Measurements from ENCODE around the gene GTF2A1L. TPM values are rescaled to one million over a fixed set of nuclear protein-coding genes. Genes with fewer than 3 reads are reported as not detected.
"Not testable (repeated sequence)": the region's sequence is repeated elsewhere in the genome, so short reads cannot be mapped to it uniquely, and the experiment has no call there.

GTF2A1L gene
- total RNA-seq, 1 donor from 2014 or later = 0.80 TPM

GRCh38 chr2:48607307-48608014 is 10.2 kb upstream of the GTF2A1L start:
- DNase-seq (ENCODE audit: low read depth) = peak; percentile 22

GRCh38 chr2:48613211-48613610 is 4.4 kb upstream of the GTF2A1L start:
- no peak for DNase-seq (ENCODE audit: low read depth)

GRCh38 chr2:48614581-48614980 is 3.1 kb upstream of the GTF2A1L start:
- not testable (repeated sequence) for DNase-seq (ENCODE audit: low read depth)

- DNase-seq (ENCODE audit: low read depth) = no peak
Observed at GRCh38 chr2:48619526-48619925, 1.9 kb downstream of the GTF2A1L start.

GRCh38 chr2:48620604-48621003 is 2.9 kb downstream of the GTF2A1L start:
- no peak for DNase-seq (ENCODE audit: low read depth)

- not testable (repeated sequence) for DNase-seq (ENCODE audit: low read depth)
Observed at GRCh38 chr2:48622691-48623090, 5.0 kb downstream of the GTF2A1L start.

- no peak for DNase-seq (ENCODE audit: low read depth)
Observed at GRCh38 chr2:48624696-48625095, 7.0 kb downstream of the GTF2A1L start.

- DNase-seq (ENCODE audit: low read depth) = no peak
Observed at GRCh38 chr2:48626047-48626446, 8.4 kb downstream of the GTF2A1L start.

GRCh38 chr2:48633143-48633542 is 15.5 kb downstream of the GTF2A1L start:
- no peak for DNase-seq (ENCODE audit: low read depth)

GRCh38 chr2:48635786-48636185 is 18.1 kb downstream of the GTF2A1L start:
- no peak for DNase-seq (ENCODE audit: low read depth)

- no peak for DNase-seq (ENCODE audit: low read depth)
Observed at GRCh38 chr2:48638261-48638660, 20.6 kb downstream of the GTF2A1L start.

- DNase-seq (ENCODE audit: low read depth) = no peak
Observed at GRCh38 chr2:48651158-48651790, 33.6 kb downstream of the GTF2A1L start.

- DNase-seq (ENCODE audit: low read depth) = no peak
Observed at GRCh38 chr2:48668992-48669391, 51.3 kb downstream of the GTF2A1L start.

GRCh38 chr2:48673581-48673980 is 55.9 kb downstream of the GTF2A1L start:
- no peak for DNase-seq (ENCODE audit: low read depth)

GRCh38 chr2:48674933-48675332 is 57.3 kb downstream of the GTF2A1L start:
- no peak for DNase-seq (ENCODE audit: low read depth)

- no peak for DNase-seq (ENCODE audit: low read depth)
Observed at GRCh38 chr2:48677450-48677849, 59.8 kb downstream of the GTF2A1L start.

GRCh38 chr2:48685126-48685525 is 67.5 kb downstream of the GTF2A1L start:
- DNase-seq (ENCODE audit: low read depth) = no peak

- DNase-seq (ENCODE audit: low read depth) = no peak
Observed at GRCh38 chr2:48691935-48692691, 74.5 kb downstream of the GTF2A1L start.

GRCh38 chr2:48693066-48693465 is 75.4 kb downstream of the GTF2A1L start:
- DNase-seq (ENCODE audit: low read depth) = no peak

- no peak for DNase-seq (ENCODE audit: low read depth)
Observed at GRCh38 chr2:48693645-48694044, 76.0 kb downstream of the GTF2A1L start.

- DNase-seq (ENCODE audit: low read depth) = no peak
Observed at GRCh38 chr2:48694149-48694548, 76.5 kb downstream of the GTF2A1L start.

GRCh38 chr2:48695991-48696390 is 78.3 kb downstream of the GTF2A1L start:
- no peak for DNase-seq (ENCODE audit: low read depth)

Measured in myocyte (in vitro differentiated cells).